WTC11 (cell line): ENCODE data around the gene SERPINB6.

Experiments used
- ATF1 ChIP-seq: sonication (generic); formaldehyde crosslinking; IDR thresholded peaks from 2 replicates; pipeline ENCODE4 v1.8.1; 2023; ENCODE audit warnings: mild to moderate bottlenecking, moderate library complexity, missing genetic modification reagents
- RELA ChIP-seq: sonication (generic); formaldehyde crosslinking; IDR thresholded peaks from 2 replicates; pipeline ENCODE4 v1.8.1; 2022; ENCODE audit warnings: missing genetic modification reagents, mild to moderate bottlenecking, borderline replicate concordance
- SP1 ChIP-seq: sonication (generic); formaldehyde crosslinking; conservative IDR thresholded peaks from 2 replicates; pipeline ENCODE4 v1.8.1; 2022; ENCODE audit warnings: missing genetic modification reagents
- TF ChIP-seq, protein P1 (sequence below): fragments of 200-600 bp; IDR thresholded peaks from 2 replicates; pipeline ENCODE4 v1.8.0; 2022; ENCODE audit warnings: antibody characterized with exemption
- TF ChIP-seq, protein P2 (sequence below): sonication (generic); formaldehyde crosslinking; IDR thresholded peaks from 2 replicates; pipeline ENCODE4 v1.8.0; 2022; ENCODE audit warnings: mild to moderate bottlenecking, missing genetic modification reagents
- TF ChIP-seq, protein P3 (sequence below): sonication (generic); formaldehyde crosslinking; IDR thresholded peaks from 2 replicates; pipeline ENCODE4 v1.8.0; 2022; ENCODE audit warnings: mild to moderate bottlenecking, missing genetic modification reagents
- TF ChIP-seq, protein P4 (sequence below): sonication (generic); formaldehyde crosslinking; IDR thresholded peaks from 2 replicates; pipeline ENCODE4 v1.8.1; 2023; ENCODE audit warnings: mild to moderate bottlenecking, missing genetic modification reagents
- TF ChIP-seq, protein P5 (sequence below): sonication (generic); formaldehyde crosslinking; IDR thresholded peaks from 2 replicates; pipeline ENCODE4 v1.8.1; 2023; ENCODE audit warnings: mild to moderate bottlenecking, missing genetic modification reagents, borderline replicate concordance
- TF ChIP-seq, protein P6 (sequence below): sonication (generic); formaldehyde crosslinking; IDR thresholded peaks from 2 replicates; pipeline ENCODE4 v1.8.0; 2023; ENCODE audit warnings: mild to moderate bottlenecking, missing genetic modification reagents

DNA sequence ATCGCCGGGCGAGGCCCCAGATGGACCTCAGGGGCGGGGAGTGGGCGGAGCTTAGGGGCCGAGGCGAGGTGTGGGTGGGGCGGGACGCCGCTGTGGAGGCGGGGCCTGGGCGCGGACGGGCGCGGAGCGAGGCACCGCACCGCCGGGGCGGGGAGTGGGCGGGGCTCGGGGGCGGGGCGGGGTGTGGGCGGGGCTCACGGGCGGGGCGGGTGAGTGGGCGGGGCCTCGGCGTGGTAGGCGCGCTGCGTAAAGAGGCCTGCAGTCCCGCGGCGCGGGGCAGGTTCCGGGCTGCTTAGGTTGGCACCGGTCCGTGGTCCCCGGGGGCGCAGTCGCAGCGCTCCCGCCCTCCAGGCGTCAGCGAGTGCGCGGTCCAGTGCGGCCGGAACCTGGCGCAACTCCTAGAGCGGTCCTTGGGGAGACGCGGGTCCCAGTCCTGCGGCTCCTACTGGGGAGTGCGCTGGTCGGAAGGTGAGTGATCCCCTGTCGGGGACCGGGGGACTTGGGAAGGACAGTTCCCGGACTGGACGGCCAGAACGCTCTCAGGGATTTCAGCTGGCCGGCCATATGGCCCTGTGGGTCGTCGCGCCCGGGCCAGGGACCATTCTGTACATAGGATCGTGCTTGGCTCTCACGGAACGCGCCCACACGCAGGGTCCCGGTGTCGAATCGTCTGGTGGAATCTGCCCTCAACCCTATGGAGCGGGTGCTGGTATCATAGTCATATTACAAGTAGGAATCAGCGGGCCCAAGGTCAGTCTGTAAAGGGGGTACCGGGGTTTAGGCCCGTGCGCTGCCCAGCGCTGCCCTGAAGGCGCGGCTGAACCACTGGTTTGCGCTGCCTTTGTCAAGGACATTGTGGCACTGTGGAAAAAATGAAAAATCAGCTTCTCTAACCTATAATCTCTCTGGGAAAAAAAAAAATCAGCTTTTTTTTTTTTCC lies 28.5 kb upstream of the SERPINB6 start, which contains the start of gene NQO2:
- TF ChIP-seq, protein P1, sequence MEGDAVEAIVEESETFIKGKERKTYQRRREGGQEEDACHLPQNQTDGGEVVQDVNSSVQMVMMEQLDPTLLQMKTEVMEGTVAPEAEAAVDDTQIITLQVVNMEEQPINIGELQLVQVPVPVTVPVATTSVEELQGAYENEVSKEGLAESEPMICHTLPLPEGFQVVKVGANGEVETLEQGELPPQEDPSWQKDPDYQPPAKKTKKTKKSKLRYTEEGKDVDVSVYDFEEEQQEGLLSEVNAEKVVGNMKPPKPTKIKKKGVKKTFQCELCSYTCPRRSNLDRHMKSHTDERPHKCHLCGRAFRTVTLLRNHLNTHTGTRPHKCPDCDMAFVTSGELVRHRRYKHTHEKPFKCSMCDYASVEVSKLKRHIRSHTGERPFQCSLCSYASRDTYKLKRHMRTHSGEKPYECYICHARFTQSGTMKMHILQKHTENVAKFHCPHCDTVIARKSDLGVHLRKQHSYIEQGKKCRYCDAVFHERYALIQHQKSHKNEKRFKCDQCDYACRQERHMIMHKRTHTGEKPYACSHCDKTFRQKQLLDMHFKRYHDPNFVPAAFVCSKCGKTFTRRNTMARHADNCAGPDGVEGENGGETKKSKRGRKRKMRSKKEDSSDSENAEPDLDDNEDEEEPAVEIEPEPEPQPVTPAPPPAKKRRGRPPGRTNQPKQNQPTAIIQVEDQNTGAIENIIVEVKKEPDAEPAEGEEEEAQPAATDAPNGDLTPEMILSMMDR: no peak
- TF ChIP-seq, protein P2, sequence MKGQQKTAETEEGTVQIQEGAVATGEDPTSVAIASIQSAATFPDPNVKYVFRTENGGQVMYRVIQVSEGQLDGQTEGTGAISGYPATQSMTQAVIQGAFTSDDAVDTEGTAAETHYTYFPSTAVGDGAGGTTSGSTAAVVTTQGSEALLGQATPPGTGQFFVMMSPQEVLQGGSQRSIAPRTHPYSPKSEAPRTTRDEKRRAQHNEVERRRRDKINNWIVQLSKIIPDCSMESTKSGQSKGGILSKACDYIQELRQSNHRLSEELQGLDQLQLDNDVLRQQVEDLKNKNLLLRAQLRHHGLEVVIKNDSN (CRISPR knock-in tag): no peak
- TF ChIP-seq, protein P3, sequence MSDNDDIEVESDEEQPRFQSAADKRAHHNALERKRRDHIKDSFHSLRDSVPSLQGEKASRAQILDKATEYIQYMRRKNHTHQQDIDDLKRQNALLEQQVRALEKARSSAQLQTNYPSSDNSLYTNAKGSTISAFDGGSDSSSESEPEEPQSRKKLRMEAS (CRISPR knock-in tag): peak; percentile 30; the same call in 1 of the 2 replicates
- TF ChIP-seq RELA: no peak; the same call in 1 of the 2 replicates
- TF ChIP-seq, protein P4, sequence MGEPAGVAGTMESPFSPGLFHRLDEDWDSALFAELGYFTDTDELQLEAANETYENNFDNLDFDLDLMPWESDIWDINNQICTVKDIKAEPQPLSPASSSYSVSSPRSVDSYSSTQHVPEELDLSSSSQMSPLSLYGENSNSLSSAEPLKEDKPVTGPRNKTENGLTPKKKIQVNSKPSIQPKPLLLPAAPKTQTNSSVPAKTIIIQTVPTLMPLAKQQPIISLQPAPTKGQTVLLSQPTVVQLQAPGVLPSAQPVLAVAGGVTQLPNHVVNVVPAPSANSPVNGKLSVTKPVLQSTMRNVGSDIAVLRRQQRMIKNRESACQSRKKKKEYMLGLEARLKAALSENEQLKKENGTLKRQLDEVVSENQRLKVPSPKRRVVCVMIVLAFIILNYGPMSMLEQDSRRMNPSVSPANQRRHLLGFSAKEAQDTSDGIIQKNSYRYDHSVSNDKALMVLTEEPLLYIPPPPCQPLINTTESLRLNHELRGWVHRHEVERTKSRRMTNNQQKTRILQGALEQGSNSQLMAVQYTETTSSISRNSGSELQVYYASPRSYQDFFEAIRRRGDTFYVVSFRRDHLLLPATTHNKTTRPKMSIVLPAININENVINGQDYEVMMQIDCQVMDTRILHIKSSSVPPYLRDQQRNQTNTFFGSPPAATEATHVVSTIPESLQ (CRISPR knock-in tag): no peak
- TF ChIP-seq SP1 (CRISPR knock-in tag): peak; percentile 81
- TF ChIP-seq, protein P5, sequence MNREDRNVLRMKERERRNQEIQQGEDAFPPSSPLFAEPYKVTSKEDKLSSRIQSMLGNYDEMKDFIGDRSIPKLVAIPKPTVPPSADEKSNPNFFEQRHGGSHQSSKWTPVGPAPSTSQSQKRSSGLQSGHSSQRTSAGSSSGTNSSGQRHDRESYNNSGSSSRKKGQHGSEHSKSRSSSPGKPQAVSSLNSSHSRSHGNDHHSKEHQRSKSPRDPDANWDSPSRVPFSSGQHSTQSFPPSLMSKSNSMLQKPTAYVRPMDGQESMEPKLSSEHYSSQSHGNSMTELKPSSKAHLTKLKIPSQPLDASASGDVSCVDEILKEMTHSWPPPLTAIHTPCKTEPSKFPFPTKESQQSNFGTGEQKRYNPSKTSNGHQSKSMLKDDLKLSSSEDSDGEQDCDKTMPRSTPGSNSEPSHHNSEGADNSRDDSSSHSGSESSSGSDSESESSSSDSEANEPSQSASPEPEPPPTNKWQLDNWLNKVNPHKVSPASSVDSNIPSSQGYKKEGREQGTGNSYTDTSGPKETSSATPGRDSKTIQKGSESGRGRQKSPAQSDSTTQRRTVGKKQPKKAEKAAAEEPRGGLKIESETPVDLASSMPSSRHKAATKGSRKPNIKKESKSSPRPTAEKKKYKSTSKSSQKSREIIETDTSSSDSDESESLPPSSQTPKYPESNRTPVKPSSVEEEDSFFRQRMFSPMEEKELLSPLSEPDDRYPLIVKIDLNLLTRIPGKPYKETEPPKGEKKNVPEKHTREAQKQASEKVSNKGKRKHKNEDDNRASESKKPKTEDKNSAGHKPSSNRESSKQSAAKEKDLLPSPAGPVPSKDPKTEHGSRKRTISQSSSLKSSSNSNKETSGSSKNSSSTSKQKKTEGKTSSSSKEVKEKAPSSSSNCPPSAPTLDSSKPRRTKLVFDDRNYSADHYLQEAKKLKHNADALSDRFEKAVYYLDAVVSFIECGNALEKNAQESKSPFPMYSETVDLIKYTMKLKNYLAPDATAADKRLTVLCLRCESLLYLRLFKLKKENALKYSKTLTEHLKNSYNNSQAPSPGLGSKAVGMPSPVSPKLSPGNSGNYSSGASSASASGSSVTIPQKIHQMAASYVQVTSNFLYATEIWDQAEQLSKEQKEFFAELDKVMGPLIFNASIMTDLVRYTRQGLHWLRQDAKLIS: peak; percentile 28; the same call in 1 of the 2 replicates
- TF ChIP-seq, protein P6, sequence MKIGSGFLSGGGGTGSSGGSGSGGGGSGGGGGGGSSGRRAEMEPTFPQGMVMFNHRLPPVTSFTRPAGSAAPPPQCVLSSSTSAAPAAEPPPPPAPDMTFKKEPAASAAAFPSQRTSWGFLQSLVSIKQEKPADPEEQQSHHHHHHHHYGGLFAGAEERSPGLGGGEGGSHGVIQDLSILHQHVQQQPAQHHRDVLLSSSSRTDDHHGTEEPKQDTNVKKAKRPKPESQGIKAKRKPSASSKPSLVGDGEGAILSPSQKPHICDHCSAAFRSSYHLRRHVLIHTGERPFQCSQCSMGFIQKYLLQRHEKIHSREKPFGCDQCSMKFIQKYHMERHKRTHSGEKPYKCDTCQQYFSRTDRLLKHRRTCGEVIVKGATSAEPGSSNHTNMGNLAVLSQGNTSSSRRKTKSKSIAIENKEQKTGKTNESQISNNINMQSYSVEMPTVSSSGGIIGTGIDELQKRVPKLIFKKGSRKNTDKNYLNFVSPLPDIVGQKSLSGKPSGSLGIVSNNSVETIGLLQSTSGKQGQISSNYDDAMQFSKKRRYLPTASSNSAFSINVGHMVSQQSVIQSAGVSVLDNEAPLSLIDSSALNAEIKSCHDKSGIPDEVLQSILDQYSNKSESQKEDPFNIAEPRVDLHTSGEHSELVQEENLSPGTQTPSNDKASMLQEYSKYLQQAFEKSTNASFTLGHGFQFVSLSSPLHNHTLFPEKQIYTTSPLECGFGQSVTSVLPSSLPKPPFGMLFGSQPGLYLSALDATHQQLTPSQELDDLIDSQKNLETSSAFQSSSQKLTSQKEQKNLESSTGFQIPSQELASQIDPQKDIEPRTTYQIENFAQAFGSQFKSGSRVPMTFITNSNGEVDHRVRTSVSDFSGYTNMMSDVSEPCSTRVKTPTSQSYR: peak; percentile 24; the same call in 1 of the 2 replicates
- TF ChIP-seq ATF1 (CRISPR knock-in tag): no peak
